HG02610 (cell line): ENCODE results near the gene IQSEC1.
A peak's percentile ranks its signal among the peaks of the same experiment; 100 is the strongest.

Experiments
- ATAC-seq: cut with Tn5 transposase; IDR thresholded peaks from one replicate; pipeline ENCODE4 v1.9.1; 2021; ENCODE audit warnings: mild to moderate bottlenecking, moderate library complexity; ENCODE audit not compliant: unreplicated experiment

The IQSEC1 gene

DNA sequence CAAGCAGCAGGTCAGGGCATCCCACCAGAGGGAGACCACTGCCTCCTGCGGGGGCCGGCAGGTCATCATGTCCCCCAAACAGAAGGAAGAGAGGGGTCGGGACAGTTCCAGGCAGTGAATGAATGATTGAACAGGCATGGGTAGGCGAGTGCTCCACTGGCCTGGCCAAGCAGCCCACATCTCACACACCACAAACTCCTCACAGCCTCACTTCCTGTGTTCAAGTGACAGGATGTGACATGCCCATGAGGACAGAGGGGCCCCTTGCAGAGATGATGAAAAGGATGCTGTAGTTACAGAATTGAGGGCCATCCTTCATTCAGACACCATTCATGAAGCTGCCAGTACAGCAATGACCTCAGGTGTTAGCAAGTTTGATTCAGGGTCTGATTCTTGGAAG is 3.7 kb downstream of the IQSEC1 start:
- peak; percentile 49 for ATAC-seq

DNA sequence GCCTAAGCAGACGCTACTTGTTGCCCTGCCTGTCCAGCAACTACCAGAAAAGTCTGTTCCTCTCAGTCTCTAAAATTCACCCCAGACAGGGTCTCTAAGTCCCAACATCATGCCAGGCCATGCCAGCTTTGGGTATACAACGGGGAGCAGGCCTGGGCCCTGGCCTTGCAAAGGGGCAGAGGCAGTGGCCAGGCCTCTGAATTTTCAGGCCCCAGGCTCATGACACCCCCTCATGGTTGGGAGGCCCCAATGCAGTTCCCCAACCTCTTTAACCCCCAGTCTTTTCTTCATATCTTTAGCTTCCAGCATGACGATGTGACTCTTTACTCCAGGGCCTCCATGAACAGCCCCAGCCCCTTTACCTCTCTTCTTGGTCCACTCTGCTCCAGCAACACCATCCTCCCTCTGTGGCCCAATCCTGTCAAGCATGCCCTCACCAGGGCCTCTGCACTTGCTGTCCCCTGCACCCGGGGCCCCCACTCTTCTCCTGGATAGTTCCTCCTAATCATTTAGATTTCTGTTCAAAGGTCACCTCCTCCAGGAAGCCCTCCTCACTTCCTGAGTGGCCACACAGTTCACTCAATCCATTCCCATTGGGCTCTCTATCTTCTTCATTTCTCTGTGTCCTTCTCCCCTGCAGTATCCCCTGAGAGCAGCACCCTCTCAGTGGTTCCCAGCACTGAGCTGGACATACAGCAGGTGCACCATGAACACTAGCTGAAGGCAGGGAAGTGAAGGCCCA is 4.8 kb downstream of the IQSEC1 start:
- no peak for ATAC-seq

DNA sequence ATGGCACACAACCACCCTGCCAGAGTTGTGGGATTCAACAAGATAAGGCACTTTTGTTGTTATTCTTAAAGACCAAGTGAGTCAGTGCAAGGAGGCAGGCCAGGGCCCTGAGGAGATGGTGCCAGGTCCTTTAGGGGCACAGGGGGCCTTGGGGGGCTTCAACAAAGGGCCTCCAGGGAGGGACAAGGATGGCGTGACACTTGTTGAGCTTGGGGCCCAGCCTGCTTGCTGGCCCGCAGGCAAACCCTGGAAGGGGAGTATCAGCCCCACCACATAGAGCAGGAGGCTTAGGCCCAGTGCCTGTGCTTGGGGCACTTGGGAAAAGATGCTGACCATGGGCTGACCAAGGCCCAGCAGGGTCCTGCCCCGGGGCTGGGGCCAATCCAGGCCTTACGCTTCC is 5.5 kb downstream of the IQSEC1 start:
- no peak for ATAC-seq

DNA sequence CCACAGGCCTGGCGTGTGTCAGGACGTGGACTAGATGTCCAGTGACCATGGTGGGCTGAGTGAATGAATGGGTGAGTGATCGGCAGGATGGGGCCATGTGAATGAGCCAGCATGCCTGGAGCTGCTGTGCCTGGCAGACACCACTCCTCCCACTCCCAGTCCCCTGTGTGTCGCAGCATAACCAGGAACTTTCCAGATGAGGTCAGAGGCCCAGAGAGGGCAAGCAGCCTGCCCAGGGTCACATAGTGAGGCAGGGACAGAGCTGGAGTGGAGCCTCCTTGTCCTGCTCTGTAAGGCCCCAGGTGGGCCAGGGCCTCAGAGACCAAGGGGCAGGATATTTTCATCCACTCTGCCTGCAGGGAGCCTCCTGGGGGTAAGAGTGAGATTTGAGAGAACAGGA is 6.4 kb downstream of the IQSEC1 start:
- no peak for ATAC-seq

DNA sequence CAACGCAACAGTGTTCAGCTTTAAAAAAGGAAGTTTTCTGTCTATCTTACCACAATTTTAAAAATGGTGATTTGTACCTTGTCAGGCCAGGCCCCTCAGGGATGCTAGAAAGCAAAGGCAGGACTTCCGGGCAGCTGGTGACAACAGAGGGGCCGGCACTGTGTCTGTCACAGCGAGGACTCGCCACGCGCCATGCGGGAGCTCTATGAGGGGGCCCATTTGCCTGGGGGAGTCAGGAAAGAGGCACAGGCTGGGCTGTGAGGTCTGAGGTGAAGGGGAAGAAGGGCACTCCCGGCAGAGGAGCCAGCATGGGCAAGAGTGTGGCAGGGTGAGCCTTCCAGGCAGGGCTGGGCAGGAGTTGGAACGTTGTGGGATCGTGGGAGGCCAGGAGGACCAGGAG is 7.0 kb downstream of the IQSEC1 start:
- ATAC-seq, result no peak

DNA sequence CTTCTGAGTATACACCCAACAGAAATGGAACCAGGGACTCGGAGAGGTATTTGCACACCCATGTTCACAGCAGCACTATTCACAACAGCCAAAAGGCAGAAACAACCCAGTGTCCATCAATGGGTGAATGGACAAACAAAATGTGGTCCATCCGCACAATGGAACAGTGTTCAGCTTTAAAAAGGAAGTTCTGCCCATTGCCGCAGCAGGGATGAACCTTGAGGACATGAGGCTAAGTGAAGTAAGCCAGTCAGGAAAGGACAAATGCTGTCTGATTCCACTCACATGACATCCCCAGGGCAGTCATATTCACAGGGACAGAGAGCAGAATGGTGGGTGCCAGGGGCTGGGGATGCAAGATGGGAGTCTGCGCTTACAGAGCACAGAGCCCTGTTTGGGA is 7.5 kb downstream of the IQSEC1 start:
- no peak for ATAC-seq

DNA sequence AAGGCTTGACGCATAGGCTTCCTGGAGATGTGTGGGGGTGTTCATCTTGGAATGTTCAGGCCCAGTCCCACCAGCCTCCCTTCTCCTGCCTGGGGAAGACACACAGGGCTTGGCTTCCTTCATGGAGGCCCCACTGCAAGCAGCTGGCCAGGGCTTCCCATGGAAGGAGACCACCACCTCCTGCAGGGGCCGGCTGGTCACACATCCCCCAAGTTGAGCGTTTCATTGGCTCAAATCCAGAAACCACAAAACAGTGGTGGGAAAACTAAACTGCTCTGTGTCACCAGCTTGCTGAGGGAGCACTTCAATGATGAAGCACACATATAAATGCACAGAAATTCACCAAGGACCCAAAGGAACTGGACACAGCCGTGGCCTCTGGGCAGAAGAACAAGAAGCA is 8.3 kb downstream of the IQSEC1 start:
- ATAC-seq, result no peak

DNA sequence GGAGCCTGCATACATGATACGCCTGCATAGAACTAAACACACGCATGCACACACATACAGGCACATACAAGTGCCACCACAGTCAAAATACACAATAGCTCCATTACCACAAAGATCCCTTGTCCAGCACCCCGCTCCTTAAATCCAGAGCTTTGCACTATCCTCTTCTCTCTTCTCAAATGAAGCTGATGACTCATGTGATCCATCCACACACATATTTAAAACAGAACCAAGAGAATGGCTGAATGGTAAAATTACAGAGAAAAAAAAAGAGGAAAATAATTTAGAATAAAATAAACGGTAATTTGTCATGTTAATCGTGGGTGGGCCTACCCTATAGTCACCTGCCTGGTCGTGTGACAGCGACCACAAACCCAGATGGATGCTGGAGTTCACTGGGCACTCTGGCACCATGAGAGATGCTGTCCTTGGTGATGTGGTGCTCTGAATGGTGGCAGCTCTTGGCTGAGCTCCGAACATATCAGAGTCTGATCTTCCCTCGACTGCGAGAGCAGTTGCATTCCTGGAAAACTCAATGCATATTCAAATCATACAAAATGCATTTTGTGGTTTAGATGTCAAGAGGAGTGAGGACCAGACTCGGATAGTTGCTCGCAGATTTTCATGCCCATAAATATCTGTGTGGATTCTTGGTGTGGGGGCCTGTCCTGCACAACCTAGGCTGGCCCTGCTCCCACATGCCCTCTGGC is 8.9 kb downstream of the IQSEC1 start:
- no peak for ATAC-seq

DNA sequence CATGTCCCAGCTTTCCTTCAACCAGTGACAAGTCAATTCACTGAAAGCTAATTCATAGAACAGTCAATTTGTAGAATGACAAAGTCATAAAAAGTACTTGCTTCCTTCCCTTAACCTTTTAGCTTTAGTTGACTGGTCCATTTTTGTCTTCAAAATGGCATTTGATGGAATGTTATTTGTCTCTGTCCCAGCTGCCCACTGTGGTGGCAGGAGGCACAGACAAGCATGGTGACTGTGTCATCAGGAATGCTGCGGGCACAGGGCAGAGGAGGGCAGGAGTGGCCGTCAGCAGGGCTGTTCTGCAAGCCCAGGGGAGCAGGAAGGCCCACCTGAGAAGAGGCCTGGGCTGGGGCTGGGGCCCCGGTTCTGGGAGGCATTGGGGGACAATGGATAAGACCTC is 10.0 kb downstream of the IQSEC1 start:
- no peak for ATAC-seq

DNA sequence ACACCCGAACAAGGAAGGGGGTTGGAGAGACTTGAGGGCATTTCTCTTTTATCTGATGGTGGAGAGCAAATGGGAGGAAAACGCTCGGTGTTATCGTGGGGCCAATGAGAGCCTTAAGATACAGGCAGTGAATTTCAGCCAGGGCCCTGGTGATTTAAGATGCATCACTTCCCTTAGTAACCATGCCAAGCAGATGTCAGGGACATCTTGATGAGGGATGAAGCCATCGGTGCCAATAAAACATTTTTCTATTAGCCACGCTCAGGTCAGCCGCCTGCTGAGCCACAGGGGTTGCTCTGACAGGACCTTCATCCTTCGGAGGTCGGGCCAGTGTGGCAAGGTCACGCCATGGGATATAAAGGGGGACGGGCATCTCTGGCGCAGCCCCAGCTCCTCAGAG is 10.6 kb downstream of the IQSEC1 start:
- no peak for ATAC-seq

DNA sequence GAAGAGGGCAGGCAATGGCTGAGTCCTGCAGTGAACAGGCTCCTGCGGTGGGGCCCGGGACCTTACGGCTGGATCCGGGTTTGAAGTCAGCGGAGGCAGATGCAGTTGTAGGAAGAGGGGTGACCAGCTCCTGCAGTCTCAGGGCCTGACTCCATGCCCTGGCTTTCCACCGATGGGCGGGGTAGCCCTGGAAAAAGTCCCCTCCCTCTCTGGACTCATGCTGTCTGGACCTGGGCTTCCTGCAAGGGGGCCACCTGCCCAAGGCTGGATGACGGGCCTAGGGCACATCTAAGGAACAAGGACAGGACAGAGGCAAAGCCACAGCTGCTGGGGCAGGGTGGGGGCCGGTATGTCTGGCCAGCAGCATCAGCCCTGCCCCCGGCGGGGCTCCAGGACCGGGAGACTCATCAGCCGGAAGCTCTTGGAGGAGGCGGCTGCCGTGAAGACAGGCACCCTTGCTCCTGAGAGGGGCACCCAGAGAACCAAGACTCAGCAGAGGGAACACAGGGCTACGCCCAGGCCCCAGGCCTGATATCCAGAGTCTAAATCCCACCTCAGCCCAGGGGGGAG is 12.8 kb downstream of the IQSEC1 start:
- no peak for ATAC-seq

DNA sequence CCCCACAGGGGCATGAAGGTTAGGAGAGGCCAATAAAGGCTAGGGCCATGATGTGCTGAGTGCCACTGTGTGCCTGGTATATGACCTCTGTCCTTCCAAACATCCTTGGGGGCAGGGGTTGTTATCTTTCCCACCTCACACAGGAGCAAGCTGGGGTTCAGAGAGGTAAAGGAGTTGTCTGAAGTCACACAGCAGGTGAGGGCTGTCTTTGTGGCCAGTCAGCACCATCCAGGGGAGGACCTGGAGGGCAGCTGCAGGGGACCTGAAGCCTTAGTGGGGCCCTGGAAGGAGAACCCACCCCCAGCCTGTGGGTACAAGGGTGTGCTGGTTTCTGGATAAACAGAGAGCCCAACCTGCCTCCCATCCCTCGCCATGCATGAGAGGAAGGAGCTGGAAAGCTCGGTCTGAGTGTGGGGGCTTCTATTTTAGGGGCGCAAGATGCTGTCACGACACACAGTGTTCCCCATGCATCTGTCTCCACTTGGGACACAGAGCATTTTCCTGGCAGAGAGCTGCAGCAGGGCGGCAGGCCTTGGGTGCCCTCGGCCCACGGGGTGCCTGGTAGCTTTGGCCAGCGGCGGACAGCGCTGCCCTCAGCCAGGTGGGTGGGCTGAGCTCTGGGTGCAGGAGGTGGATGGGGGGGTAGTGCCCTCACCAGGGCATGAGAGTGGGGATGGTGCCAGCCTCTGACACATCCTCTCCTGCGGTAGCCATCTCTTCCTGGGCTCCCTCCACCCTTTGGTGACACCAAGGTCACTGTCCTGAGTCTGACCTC is 14.7 kb downstream of the IQSEC1 start:
- ATAC-seq, result no peak

DNA sequence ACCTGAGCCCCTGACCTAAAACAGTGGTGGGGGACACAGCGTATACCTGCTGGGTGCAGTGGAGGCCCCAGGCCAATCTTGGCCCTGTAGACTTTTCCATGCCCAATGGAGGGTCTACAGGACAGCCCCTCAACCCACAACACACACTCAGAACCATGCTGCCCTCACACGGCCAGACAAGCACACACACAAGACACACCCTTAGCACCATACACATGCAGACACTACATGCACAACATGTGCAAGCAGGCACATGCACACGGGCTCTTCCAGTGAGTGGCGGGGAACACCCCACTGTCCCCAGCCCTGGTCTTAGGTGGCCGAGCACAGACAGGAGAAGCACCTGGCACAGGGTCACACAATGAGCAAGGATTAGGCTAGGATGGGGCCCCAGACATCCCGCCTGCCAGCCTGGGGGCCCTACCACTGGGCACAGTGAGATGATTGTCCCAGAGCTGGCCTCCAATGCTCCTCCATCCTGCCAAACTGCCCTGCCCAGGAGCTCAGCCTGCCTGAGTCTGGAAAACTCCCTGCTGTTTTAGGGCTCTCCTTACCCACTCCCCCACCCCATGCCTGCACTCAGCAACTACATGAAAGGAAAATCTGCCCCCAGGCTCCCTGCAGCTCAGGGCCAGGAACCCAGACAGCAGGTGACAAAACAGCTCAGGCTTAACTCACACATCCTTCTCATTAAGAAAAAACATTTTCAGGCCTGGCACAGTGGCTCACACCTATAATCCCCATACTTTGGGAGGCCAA is 15.8 kb downstream of the IQSEC1 start:
- ATAC-seq, result no peak

DNA sequence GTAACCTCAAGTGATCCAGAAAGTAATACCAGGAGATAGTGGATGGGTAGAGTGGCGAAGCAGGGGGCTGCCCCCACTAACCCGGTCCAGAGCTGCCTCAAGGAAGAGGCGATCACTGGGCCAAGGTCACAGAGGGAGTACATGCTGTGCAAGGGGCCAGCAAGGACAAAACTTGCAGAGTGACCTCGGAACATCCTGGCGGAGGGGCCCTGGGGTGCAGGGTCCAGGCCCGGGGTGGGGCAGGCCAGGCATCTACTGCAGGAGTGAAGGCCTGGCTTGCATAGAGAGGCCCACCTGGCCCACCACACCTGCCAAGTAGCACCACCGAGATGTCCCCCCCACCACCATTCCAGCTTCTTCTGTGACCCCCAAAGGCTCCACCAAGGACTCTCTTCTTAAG is 17.6 kb downstream of the IQSEC1 start:
- no peak for ATAC-seq

DNA sequence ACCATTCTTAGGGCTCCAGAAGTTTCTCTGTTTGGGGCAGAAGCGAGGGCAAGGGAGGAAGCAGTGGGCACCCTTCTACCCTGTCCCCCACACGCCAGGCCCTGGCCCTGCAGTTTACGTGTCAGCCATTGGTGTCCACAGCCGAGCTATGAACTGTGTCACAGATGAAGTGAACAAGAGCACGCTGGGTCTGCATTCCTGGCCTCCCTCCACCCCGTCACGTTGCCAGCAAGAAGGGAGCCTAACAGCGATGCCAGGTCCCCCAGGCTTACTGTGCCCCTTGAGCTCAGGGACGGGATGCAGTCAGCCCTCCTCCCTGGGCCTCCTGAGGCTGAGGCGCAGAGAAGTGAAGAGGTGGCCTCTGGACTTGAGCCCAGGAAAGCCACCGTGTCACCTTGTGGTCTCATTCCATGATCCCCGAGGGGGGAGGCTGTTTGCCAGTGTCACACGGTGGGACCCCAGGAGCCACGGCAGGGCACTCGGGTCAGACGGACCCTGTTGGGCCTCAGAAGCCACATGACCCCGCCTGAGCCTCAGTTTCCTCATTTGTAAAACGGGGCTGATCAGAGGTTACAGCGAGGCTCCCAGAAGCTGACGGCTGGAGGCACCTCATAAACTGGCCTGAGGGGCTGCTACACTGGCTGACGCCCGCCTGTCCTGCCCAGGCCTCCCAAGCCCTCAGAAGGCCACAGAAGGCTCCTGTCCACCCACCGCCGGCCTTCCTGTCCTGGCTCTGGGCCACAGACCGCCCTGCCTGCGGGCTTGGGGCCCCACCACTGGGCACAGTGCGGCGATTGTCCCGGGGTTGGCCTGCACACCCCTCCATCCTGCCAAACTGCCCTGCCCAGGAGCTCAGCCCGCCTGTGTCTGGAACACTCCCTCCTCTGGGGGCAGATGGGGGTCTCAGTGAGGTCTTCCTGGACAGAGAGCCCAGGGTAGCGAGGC is 18.6 kb downstream of the IQSEC1 start:
- ATAC-seq, result no peak

DNA sequence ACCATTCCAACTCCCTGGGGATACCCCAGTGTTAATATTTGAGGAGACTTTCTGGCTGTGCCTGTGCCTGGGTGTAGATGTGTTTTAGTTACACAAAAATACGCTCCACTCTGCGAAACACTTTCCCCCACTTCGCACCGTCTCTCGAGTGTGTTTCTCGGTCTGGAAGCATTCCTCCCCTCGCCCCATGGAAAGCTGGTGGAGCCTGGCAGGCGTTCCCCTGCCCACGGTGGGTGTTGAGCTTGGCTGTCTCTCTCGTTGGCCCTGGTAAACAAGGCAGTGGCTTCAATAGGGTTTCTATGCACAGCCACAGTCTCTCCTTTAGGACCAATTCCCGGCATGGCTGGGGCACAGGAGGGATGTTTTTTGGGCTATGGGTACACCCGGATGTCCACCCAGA is 19.3 kb downstream of the IQSEC1 start:
- ATAC-seq, result no peak

DNA sequence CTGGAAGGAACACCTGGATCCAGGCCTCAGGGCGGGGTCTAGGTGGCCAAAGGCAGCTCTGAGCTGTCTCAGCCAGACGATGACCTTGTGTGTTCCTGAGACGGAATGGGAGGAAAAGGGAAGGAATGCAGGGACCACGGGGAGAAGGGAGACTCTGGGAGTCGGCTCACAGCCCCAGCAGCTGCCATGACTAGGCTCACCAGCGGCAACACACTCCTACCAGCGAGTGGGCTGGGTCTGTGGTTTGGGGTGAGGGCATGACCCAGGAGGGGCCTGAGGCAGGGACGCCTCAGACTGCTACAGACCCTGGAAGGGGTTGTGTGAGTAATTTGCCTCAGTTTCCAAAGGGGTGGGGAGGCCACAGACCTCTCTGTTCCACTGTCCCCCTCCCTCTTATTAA is 19.8 kb downstream of the IQSEC1 start:
- no peak for ATAC-seq

DNA sequence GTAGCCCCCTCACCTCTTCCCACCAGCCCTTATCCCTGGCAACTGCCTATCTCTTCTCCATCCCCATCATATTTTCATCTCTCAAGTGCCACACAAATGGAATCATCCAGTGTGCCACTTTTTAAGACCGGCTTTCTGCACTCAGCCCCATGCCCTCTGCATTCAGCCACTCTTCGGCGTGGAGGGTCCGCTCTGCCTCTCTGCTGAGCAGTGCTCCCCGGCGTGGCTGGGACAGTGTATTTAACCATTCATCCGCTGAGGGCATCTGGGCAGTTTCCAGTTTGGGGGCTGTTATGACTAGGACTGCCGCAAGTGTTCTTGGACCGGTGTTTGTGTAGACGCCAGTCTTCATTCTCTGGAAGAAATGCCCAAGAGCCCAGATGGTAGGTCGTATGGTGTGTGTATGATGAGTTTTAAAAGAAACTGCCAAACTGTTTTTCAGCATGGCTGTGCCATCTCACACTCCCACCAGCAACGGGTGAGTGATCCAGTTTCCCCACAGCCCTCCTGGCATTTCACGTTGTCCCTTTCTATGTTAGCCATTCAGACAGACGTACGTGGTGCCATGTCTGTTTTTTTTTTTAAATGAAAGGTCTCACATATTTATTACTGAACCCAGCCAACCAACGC is 20.9 kb downstream of the IQSEC1 start:
- no peak for ATAC-seq

DNA sequence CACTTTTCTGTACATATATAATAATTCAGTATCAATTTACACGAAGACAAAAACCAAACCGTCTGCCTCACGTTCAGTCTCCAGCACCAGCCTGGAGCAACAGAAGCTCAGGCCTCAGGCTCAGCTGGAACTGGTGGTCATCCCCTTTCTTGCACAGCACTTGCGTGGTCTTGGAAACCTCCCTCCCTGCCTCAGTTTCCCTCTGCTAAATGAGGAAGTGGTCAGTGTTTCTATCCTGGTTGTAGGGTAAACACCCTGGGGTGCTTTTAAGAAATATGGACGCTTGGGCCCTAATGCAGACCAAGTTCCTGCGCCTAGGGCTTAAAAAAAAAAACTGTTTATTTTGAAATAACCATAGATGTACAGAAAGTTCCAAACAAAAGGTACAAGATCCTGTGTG is 21.6 kb downstream of the IQSEC1 start:
- no peak for ATAC-seq
